Neural progenitor cell (in vitro differentiated cells): Measurements from ENCODE around the gene REL.

Source experiments
- EZH2 ChIP-seq: fragments of 200-600 bp; sonication (generic); IDR thresholded peaks from 2 replicates; pipeline ENCODE4 v1.6.1; 2017; ENCODE audit warnings: antibody characterized with exemption, mild to moderate bottlenecking, moderate library complexity
- EZH2phosphoT487 ChIP-seq: fragments of 200-600 bp; sonication (generic); IDR thresholded peaks from 2 replicates; pipeline ENCODE4 v1.6.1; 2017; ENCODE audit warnings: antibody characterized with exemption
- TF ChIP-seq, protein P1 (sequence below): fragments of 200-600 bp; sonication (generic); IDR thresholded peaks from 2 replicates; pipeline ENCODE4 v1.5.1; 2017; ENCODE audit warnings: antibody characterized with exemption, mild to moderate bottlenecking

DNA sequence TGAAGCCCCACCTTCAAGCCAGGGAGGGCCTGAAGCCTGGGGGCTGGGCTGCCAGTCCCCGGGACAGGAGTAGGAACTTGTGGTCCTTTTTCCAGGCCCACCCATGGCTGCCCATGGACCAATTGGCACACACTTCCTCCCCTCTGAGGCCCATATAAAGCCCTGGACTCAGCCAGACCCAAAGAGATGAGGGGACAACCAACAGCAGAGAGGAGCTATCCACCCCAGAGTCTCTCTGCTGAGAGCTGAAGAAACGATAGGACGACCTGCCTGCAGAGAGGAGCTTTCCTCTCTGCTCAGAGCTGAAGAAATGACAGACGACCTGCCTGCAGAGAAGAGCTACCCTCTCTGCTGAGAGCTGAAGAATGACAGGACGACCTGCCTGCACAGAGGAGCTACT, 92.3 kb downstream of the REL start:
- TF ChIP-seq, protein P1, sequence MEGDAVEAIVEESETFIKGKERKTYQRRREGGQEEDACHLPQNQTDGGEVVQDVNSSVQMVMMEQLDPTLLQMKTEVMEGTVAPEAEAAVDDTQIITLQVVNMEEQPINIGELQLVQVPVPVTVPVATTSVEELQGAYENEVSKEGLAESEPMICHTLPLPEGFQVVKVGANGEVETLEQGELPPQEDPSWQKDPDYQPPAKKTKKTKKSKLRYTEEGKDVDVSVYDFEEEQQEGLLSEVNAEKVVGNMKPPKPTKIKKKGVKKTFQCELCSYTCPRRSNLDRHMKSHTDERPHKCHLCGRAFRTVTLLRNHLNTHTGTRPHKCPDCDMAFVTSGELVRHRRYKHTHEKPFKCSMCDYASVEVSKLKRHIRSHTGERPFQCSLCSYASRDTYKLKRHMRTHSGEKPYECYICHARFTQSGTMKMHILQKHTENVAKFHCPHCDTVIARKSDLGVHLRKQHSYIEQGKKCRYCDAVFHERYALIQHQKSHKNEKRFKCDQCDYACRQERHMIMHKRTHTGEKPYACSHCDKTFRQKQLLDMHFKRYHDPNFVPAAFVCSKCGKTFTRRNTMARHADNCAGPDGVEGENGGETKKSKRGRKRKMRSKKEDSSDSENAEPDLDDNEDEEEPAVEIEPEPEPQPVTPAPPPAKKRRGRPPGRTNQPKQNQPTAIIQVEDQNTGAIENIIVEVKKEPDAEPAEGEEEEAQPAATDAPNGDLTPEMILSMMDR: no peak
- TF ChIP-seq EZH2phosphoT487 (no peak), EZH2 (no peak)
